Measurements from ENCODE around the gene ACBD5. TPM values are rescaled to one million over a fixed set of nuclear protein-coding genes. Genes with fewer than 3 reads are reported as not detected.

The ACBD5 gene
- total RNA-seq, 1 donor: 26.8 TPM

- TF ChIP-seq, protein P1, sequence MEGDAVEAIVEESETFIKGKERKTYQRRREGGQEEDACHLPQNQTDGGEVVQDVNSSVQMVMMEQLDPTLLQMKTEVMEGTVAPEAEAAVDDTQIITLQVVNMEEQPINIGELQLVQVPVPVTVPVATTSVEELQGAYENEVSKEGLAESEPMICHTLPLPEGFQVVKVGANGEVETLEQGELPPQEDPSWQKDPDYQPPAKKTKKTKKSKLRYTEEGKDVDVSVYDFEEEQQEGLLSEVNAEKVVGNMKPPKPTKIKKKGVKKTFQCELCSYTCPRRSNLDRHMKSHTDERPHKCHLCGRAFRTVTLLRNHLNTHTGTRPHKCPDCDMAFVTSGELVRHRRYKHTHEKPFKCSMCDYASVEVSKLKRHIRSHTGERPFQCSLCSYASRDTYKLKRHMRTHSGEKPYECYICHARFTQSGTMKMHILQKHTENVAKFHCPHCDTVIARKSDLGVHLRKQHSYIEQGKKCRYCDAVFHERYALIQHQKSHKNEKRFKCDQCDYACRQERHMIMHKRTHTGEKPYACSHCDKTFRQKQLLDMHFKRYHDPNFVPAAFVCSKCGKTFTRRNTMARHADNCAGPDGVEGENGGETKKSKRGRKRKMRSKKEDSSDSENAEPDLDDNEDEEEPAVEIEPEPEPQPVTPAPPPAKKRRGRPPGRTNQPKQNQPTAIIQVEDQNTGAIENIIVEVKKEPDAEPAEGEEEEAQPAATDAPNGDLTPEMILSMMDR (IDR thresholded peaks at IDR 0.05; ENCODE audit: insufficient read depth, low read length): no peak
- peak overlapping the region; percentile 98 for H3K4me3 ChIP-seq (ENCODE audit: low read depth, low read length)
- peak; percentile 5 for DNase-seq (ENCODE audit: low read depth)
Observed at GRCh38 chr10:27153329-27153728, 87.3 kb downstream of the ACBD5 start.

- peak overlapping the region; percentile 98 for H3K4me3 ChIP-seq (ENCODE audit: low read depth, low read length)
- TF ChIP-seq, protein P1 (IDR thresholded peaks at IDR 0.05; ENCODE audit: insufficient read depth, low read length): no peak
- DNase-seq (ENCODE audit: low read depth): no peak
Observed at GRCh38 chr10:27152687-27153086, 87.9 kb downstream of the ACBD5 start.

DNA sequence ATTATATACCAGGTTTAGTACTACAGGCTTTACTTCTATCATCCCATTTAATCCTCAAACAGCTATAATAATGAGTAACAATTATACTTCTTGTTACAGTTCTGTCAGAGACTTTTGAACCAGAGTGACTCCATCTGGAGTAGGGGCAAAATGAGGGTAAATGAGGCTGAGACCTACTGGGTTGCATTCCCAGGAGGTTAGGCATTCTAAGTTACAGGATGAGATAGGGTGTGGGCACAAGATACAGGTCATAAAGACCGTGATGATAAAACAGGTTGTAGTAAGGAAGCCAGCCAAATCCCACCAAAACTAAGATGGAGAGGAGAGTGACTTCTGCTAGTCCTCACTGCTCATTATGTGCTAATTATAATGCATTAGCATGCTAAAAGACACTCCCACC, 90.3 kb downstream of the ACBD5 start:
- DNase-seq (ENCODE audit: low read depth): no peak
- H3K4me3 ChIP-seq (ENCODE audit: low read depth, low read length): no peak overlapping the region
- TF ChIP-seq, protein P1 (IDR thresholded peaks at IDR 0.05; ENCODE audit: insufficient read depth, low read length): no peak

- TF ChIP-seq, protein P1 (IDR thresholded peaks at IDR 0.05; ENCODE audit: insufficient read depth, low read length): no peak
- H3K4me3 ChIP-seq (ENCODE audit: low read depth, low read length): no peak overlapping the region
- peak; percentile 5 for DNase-seq (ENCODE audit: low read depth)
Observed at GRCh38 chr10:27147701-27148100, 92.9 kb downstream of the ACBD5 start.

DNA sequence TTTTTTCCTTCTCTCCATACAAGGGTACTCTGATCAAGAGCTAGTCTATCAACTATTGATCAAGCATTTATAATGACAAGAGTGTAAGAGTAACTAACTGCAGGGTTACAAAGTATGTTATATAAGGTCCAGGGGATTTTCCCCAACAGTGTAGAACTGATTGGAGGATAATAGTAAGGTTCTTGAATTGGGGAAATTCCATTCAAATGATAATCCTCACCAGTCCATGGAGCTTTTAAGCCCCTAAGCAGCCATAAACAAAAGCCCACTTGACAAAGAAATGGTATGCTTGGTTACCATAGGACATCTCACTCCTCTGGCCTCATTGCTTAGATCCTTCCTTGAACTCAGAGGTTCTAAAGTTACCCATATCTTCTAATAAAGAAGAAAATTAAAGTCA, 94.7 kb downstream of the ACBD5 start:
- TF ChIP-seq, protein P1 (IDR thresholded peaks at IDR 0.05; ENCODE audit: insufficient read depth, low read length): no peak
- DNase-seq (ENCODE audit: low read depth): no peak

More for the DNA sequence above, 94.7 kb downstream of the ACBD5 start:
- no peak overlapping the region for H3K4me3 ChIP-seq (ENCODE audit: low read depth, low read length)

Small RNAs within 50 kb of the gene (small RNA-seq; reads per million reads assigned to genes)
- 1.3 reads per million, percentile 47 among the genes with 10 or more reads in this experiment for gene RNU2-24P
- not detected for gene RNU7-12P

Other genes with a start within 250 kb of the ACBD5 start
- gene ANKRD26, start 140.3 kb downstream of the ACBD5 start, total RNA-seq (ENCODE audit: low replicate concordance): 10.1 and 16.0 TPM in 2 replicates
- gene YME1L1, start 86.4 kb downstream of the ACBD5 start, total RNA-seq (ENCODE audit: low replicate concordance): 71.8 and 89.9 TPM in 2 replicates
- gene MASTL, start 85.4 kb downstream of the ACBD5 start, total RNA-seq (ENCODE audit: low replicate concordance): 16.4 and 36.2 TPM in 2 replicates

All from fibroblast of the aortic adventitia (primary cell).